DOHH2 (cell line): ENCODE results near the gene PDE11A.
"Not testable (repeated sequence)": the region's sequence is repeated elsewhere in the genome, so short reads cannot be mapped to it uniquely, and the experiment has no call there.

ENCODE experiments used
- H3F3A ChIP-seq: fragments of 200-600 bp; sonication (generic), shearing (Covaris generic); 2 replicates; pipeline ENCODE4 v1.6.0; 2016; ENCODE audit warnings: antibody characterized with exemption, mild to moderate bottlenecking; ENCODE audit not compliant: control insufficient read depth, insufficient read depth
- H3K27ac ChIP-seq: fragments of 200-600 bp; sonication (generic); 2 replicates; pipeline ENCODE4 v1.5.1; 2014; ENCODE audit warnings: low read depth, mild to moderate bottlenecking, low read length, moderate library complexity
- H3K27me3 ChIP-seq: fragments of 200-600 bp; sonication (generic); 2 replicates; pipeline ENCODE4 v1.6.1; 2014; ENCODE audit warnings: mild to moderate bottlenecking, low read length, mixed read lengths; ENCODE audit not compliant: control insufficient read depth
- H3K36me3 ChIP-seq: fragments of 200-600 bp; sonication (generic); 2 replicates; pipeline ENCODE4 v1.6.1; 2014; ENCODE audit warnings: mild to moderate bottlenecking, low read length, moderate library complexity, mixed read lengths; ENCODE audit not compliant: control insufficient read depth
- H3K4me1 ChIP-seq: fragments of 200-600 bp; sonication (generic); 2 replicates; pipeline ENCODE4 v1.6.1; 2014; ENCODE audit warnings: mild to moderate bottlenecking, low read length, mixed read lengths; ENCODE audit not compliant: control insufficient read depth
- H3K4me2 ChIP-seq: fragments of 200-600 bp; sonication (generic); 2 replicates; pipeline ENCODE4 v1.6.0; 2014; ENCODE audit warnings: mild to moderate bottlenecking, low read length, moderate library complexity
- H3K4me3 ChIP-seq: fragments of 200-600 bp; sonication (generic); 2 replicates; pipeline ENCODE4 v1.5.1; 2014; ENCODE audit warnings: mild to moderate bottlenecking, low read length, mixed read lengths
- H3K79me2 ChIP-seq: fragments of 200-600 bp; sonication (generic); 2 replicates; pipeline ENCODE4 v1.6.1; 2014; ENCODE audit warnings: mild to moderate bottlenecking, low read length, mixed read lengths; ENCODE audit not compliant: control insufficient read depth
- H3K9me2 ChIP-seq: fragments of 200-600 bp; sonication (generic); replicated peaks from 2 replicates; pipeline ENCODE4 v1.6.1; 2014; ENCODE audit warnings: mild to moderate bottlenecking, low read length, mixed read lengths; ENCODE audit not compliant: control insufficient read depth
- H3K9me3 ChIP-seq: fragments of 200-600 bp; sonication (generic); 2 replicates; pipeline ENCODE4 v1.6.1; 2014; ENCODE audit warnings: antibody characterized with exemption, low read length, mixed read lengths; ENCODE audit not compliant: control insufficient read depth, insufficient read depth
- H4K20me1 ChIP-seq: fragments of 200-600 bp; sonication (generic); 2 replicates; pipeline ENCODE4 v1.6.0; 2014; ENCODE audit warnings: low read depth, mild to moderate bottlenecking, antibody characterized with exemption, low read length, moderate library complexity; ENCODE audit not compliant: control insufficient read depth, insufficient read depth
- CTCF ChIP-seq: fragments of 200-600 bp; sonication (generic); IDR thresholded peaks from one replicate; pipeline ENCODE4 v1.5.1; 2014; ENCODE audit warnings: antibody characterized with exemption, mild to moderate bottlenecking, low read depth, low read length; ENCODE audit not compliant: poor library complexity, severe bottlenecking
- EZH2phosphoT487 ChIP-seq: fragments of 200-600 bp; sonication (generic); IDR thresholded peaks from 2 replicates; pipeline ENCODE4 v1.6.1; 2017; ENCODE audit warnings: borderline replicate concordance, mild to moderate bottlenecking, antibody characterized with exemption, low read length, moderate library complexity, mixed read lengths

PDE11A gene

GRCh38 chr2:177857538-177857937 lies 215.0 kb downstream of the PDE11A start:
- Histone ChIP-seq H3K4me2 (no peak overlapping the region), H3F3A (no peaks in the 10 kb centered on the region), H3K9me3 (no peaks in the 10 kb centered on the region), H3K79me2 (no peaks in the 10 kb centered on the region), H3K4me3 (no peak overlapping the region), H3K4me1 (no peaks in the 10 kb centered on the region), H3K9me2 (no peaks in the 10 kb centered on the region), H3K27me3 (no peaks in the 10 kb centered on the region), H3K27ac (no peak overlapping the region), H4K20me1 (no peaks in the 10 kb centered on the region), H3K36me3 (no peaks in the 10 kb centered on the region)
- TF ChIP-seq CTCF (no peak), EZH2phosphoT487 (no peak)

GRCh38 chr2:177852389-177852788 lies 220.2 kb downstream of the PDE11A start:
- Histone ChIP-seq H3K9me3 (no peaks in the 10 kb centered on the region), H3K9me2 (no peaks in the 10 kb centered on the region)
- no peak for TF ChIP-seq CTCF
- no peak for TF ChIP-seq EZH2phosphoT487

GRCh38 chr2:177843188-177843587 lies 229.4 kb downstream of the PDE11A start:
- Histone ChIP-seq H3K9me2 (no peaks in the 10 kb centered on the region), H3K4me1 (no peaks in the 10 kb centered on the region), H3K4me3 (no peak overlapping the region), H3K27ac (no peak overlapping the region), H3K9me3 (no peaks in the 10 kb centered on the region), H4K20me1 (no peaks in the 10 kb centered on the region), H3F3A (no peaks in the 10 kb centered on the region), H3K36me3 (no peaks in the 10 kb centered on the region), H3K27me3 (no peaks in the 10 kb centered on the region), H3K79me2 (no peaks in the 10 kb centered on the region), H3K4me2 (no peak overlapping the region)
- TF ChIP-seq EZH2phosphoT487 (no peak), CTCF (no peak)

More at GRCh38 chr2:177852389-177852788, 220.2 kb downstream of the PDE11A start:
- Histone ChIP-seq H3K27ac (no peak overlapping the region), H3K4me1 (no peaks in the 10 kb centered on the region), H3K27me3 (no peaks in the 10 kb centered on the region), H4K20me1 (no peaks in the 10 kb centered on the region), H3F3A (no peaks in the 10 kb centered on the region), H3K4me3 (no peak overlapping the region), H3K36me3 (no peaks in the 10 kb centered on the region), H3K79me2 (no peaks in the 10 kb centered on the region), H3K4me2 (no peak overlapping the region)

- H3K4me2 ChIP-seq: no peak overlapping the region
- H3K27ac ChIP-seq: no peak overlapping the region
- H3K79me2 ChIP-seq: no peaks in the 10 kb centered on the region
- no peaks in the 10 kb centered on the region for H3K4me1 ChIP-seq
- no peak overlapping the region for H3K4me3 ChIP-seq
- no peaks in the 10 kb centered on the region for H3K9me2 ChIP-seq
- no peaks in the 10 kb centered on the region for H3K9me3 ChIP-seq
- no peaks in the 10 kb centered on the region for H4K20me1 ChIP-seq
- no peaks in the 10 kb centered on the region for H3F3A ChIP-seq
- TF ChIP-seq EZH2phosphoT487 (no peak), CTCF (no peak)
- H3K36me3 ChIP-seq: no peaks in the 10 kb centered on the region
- no peaks in the 10 kb centered on the region for H3K27me3 ChIP-seq
Observed at GRCh38 chr2:177842243-177842642, 230.3 kb downstream of the PDE11A start.

DNA sequence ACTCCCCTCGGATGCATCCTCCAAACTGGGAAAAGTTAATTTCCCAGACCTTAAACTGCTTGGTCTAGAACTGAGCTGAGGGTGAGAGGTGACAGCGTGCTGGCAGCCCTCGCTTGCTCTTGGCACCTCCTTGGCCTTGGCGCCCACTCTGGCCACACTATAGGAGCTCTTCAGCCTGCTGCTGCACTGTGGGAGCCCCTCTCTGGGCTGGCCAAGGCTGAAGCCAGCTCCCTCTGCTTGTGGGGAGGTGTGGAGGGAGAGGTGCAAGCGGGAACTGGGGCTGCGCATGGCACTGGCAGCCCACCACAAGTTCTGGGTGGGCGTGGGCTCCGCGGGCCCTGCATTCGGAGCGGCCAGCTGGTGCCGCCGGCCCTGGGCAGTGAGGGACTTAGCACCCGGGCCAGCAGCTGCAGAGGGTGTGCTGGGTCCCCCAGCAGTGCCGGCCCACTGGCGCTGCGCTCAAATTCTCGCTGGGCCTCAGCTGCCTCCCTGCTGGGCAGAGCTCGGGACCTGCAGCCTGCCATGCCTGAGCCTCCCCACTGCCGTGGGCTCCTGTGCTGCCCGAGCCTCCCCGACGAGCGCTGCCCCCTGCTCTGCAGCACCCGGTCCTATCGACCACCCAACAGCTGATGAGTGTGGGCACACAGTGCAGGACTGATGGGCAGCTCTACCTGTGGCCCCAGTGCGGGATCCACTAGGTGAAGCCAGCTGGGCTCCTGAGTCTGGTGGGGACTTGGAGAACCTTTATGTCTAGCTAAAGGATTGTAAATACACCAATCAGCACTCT lies 237.0 kb downstream of the PDE11A start:
- H3K27me3 ChIP-seq, H3K9me3 ChIP-seq, H3K4me3 ChIP-seq, H3F3A ChIP-seq, H3K9me2 ChIP-seq, H3K4me2 ChIP-seq, H4K20me1 ChIP-seq, H3K79me2 ChIP-seq, H3K4me1 ChIP-seq, H3K36me3 ChIP-seq, H3K27ac ChIP-seq: not testable (repeated sequence)
